Fibroblast of villous mesenchyme (primary cell): Measurements from ENCODE around the gene PROX2. TPM values are rescaled to one million over a fixed set of nuclear protein-coding genes. Genes with fewer than 3 reads are reported as not detected.

ENCODE experiments used
- DNase-seq: peaks from one replicate; pipeline ENCODE4 v3.0.0-alpha.2; 2010; ENCODE audit warnings: low read depth
- H3K4me3 ChIP-seq: 2 replicates; pipeline ENCODE4 v1.5.1; 2011; ENCODE audit warnings: low read depth, mild to moderate bottlenecking, low read length
- total RNA-seq: library from RNA; depleted of rRNA; stranded (reverse); fragments of >200 nt; gene quantifications from 2 replicates; pipeline ENCODE4 v1.2.3, GENCODE V29; 2012
- TF ChIP-seq, protein P1 (sequence below): IDR thresholded peaks from 2 replicates; pipeline ENCODE4 v1.5.1; 2012; ENCODE audit warnings: low read depth, mild to moderate bottlenecking, low read length; ENCODE audit not compliant: insufficient read depth

Gene PROX2, protein sequence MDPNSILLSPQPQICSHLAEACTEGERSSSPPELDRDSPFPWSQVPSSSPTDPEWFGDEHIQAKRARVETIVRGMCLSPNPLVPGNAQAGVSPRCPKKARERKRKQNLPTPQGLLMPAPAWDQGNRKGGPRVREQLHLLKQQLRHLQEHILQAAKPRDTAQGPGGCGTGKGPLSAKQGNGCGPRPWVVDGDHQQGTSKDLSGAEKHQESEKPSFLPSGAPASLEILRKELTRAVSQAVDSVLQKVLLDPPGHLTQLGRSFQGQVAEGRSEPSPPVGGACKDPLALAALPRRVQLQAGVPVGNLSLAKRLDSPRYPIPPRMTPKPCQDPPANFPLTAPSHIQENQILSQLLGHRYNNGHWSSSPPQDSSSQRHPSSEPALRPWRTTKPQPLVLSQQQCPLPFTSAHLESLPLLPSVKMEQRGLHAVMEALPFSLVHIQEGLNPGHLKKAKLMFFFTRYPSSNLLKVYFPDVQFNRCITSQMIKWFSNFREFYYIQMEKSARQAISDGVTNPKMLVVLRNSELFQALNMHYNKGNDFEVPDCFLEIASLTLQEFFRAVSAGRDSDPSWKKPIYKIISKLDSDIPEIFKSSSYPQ
- under 0.01 TPM in 1 of 2 replicates, not detected in the other for total RNA-seq

DNA sequence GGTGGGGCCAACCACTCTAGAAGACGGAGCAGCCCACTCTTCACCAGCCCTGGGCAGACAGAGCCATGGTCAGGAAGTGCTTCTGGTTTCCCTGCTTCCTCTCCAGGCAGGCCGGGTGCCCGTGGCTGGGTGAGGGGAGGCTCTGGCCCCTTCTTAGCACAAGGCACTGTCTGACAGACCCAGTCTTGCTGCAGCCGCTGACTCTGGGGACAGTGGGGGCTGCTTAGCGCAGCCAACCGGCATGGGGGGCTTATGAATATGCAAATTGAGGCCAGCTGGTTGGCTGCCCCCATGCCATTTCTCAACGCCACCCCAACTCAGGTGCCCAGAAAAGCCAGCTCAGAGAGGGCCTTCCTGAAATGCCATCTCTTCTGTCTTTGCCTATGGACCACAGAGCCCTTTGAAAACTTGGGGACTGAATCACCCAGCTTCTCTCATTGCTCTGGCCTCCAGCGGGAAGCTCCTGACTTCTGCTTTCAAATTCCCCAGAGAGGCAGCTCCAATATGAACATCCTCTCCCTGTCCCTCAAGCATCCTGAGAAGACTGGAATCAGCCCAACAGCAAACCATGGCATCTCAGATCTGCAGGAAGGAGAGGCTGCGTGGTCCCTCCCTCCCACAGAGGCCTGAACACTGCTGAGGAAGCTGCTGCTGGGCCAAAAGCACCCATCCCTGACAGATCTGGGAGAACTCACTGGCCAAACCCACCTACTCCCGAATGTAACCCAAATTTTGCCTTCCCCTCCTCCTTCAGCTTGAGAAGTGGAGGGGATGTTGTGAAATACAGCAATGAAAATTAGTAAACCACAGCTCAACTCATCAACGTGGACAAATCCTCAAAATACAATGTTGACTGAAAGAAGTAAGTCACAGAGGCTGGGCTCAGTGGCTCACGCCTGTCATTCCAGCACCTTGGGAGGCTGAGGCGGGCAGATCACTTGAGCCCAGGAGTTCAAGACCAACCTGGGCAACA lies at the start of gene PROX2:
Gene PROX2 (minus strand): TSS at position 205 of the 973 bp plus-strand sequence. CDS start 12,311 bp downstream, outside the sequence.
- peak; percentile 14 for DNase-seq
- no peak within 1 kb of the TSS for H3K4me3 ChIP-seq
- TF ChIP-seq, protein P1, sequence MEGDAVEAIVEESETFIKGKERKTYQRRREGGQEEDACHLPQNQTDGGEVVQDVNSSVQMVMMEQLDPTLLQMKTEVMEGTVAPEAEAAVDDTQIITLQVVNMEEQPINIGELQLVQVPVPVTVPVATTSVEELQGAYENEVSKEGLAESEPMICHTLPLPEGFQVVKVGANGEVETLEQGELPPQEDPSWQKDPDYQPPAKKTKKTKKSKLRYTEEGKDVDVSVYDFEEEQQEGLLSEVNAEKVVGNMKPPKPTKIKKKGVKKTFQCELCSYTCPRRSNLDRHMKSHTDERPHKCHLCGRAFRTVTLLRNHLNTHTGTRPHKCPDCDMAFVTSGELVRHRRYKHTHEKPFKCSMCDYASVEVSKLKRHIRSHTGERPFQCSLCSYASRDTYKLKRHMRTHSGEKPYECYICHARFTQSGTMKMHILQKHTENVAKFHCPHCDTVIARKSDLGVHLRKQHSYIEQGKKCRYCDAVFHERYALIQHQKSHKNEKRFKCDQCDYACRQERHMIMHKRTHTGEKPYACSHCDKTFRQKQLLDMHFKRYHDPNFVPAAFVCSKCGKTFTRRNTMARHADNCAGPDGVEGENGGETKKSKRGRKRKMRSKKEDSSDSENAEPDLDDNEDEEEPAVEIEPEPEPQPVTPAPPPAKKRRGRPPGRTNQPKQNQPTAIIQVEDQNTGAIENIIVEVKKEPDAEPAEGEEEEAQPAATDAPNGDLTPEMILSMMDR: no peak

DNA sequence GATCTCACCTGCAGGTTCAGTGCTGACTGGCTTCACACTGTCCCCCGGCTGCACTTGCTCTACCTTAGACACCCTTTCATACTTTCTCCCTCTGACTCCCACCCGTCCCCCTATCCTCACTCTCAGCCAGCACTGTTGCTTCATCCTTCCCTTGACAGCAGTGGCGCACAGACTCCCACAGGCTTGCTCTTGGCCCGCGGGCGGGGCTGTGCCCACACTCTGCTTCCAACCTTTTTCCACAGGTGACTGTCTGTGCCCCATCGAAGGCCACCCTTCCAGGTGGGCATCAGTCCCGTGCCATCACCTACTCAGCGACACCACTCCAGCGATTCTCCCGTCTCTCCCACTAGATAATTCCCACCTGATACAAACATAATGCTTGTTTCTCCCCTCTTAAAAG lies 48.1 kb upstream of the PROX2 start:
- DNase-seq: no peak
- TF ChIP-seq, protein P1: no peak
- H3K4me3 ChIP-seq: no peak overlapping the region

DNA sequence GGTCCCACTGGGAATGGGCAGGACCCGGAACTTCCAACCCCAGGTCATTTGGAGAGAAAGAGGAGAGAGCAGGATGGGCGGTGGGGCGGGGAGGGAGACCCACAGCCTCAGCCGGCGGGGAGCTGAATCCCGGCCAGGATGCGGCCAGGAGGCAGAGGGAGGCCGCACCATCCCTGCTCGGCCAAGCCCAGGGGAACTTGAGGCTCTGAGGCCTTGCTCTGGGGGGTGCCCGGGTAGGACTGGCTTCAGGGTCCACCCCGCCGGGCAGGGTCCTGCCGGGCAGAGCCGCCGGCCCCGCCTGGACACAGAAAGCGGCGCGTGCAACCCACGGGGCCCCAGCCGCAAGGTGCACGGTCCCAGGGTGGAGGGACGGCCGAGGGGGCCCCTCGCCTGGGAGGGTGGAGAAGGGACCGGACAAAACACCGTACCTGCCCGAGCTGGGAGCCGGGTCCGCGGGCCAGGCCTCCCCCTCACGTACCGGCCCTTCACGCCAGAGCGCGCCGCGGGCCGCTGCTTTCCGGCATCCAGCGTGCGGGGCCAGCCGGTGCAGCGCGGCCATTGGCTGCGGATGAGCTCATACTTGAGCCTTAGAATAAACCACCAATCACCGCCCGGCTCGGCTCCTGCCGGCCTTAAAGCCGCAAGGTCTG lies 46.9 kb upstream of the PROX2 start, which contains the start of gene RPS6KL1:
Gene RPS6KL1 (minus strand): TSS at position 509 of the 650 bp plus-strand sequence. CDS start 1,719 bp downstream, outside the sequence.
- DNase-seq: peak; percentile 80
- H3K4me3 ChIP-seq: peak within 1 kb of the TSS; percentile 66
- TF ChIP-seq, protein P1: no peak

DNA sequence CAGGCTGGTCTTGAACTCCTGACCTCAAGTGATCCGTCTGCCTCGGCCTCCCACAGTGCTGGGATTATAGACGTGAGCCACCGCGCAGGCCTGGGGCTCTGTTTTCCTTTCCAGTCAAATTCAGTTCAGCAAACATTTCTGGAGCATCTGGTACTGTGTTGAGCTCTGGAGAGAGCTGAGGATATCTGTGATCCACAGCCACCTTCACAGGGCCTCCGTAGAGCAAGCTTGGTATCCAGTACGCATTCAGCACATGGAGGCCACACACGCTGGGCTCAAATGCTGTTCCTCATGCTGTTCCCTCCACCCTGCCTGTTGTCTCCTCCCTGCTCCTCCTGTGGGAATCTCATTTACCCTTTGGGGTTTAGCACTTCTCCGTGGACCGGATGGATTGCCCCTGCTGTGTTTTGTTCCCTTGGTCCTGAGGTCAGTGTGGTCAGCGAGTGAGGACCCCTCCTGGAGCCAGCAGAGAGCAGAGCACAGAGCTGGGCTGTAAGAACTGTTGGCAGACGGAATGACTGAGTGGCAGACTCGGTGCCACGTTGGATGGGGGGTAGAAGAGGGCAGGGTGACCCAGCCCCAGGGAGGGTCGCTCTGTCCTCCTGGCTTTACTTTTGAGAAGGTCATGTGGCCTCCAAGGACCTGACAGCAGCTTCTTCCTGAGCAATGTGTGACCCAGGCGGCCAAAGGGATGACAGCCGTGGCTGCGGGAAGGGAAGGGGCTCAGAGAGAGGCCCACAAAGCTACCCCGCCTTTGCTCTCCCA lies 46.2 kb upstream of the PROX2 start:
- DNase-seq: no peak
- H3K4me3 ChIP-seq: peak overlapping the region; percentile 66
- TF ChIP-seq, protein P1: no peak

DNA sequence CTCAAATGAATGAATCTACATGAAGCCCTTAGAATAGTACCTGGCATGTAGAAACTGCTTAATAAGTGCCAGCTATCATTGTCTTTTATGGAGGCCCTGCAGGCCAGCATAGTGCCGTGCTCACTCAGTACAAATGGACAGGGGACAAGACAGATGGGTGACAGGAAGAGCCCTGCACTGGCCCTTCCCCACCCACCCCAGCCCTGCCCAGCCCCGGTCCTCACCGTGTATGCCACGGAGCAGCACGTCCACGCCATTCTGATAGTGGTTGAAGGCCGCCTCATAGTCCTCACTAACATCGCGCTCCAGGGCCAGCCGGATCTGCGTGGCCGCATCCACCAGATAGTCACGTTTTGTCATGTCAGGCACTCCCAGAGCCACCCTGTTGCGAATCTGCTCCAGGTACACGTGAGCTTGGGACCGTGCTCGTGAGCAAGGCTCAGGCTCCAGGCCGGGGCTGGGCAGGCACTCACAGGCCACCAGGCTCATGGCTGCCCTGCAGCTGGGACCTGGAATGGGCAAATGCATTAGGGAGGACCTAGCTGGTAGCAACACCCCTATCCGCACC lies 45.2 kb upstream of the PROX2 start:
- TF ChIP-seq, protein P1: no peak
- DNase-seq: no peak

More for the DNA sequence above, 45.2 kb upstream of the PROX2 start:
- H3K4me3 ChIP-seq: no peak overlapping the region
